Neural progenitor cell (in vitro differentiated cells): Measurements from ENCODE around the gene SLC4A4. TPM values are rescaled to one million over a fixed set of nuclear protein-coding genes. Genes with fewer than 3 reads are reported as not detected.

Experiments used
- DNase-seq: peaks from one replicate; pipeline ENCODE4 v3.0.0-alpha.2; 2016; ENCODE audit warnings: low spot score
- H2AFZ ChIP-seq: fragments of 200-600 bp; sonication (generic); replicated peaks from 2 replicates; pipeline ENCODE4 v1.6.1; 2016; ENCODE audit warnings: antibody characterized with exemption
- H3F3A ChIP-seq: fragments of 200-600 bp; sonication (generic); 2 replicates; pipeline ENCODE4 v1.6.1; 2016; ENCODE audit warnings: antibody characterized with exemption, low read depth
- H3K27ac ChIP-seq: fragments of 200-600 bp; sonication (generic); 2 replicates; pipeline ENCODE4 v1.5.1; 2016; ENCODE audit warnings: mild to moderate bottlenecking
- H3K27me3 ChIP-seq: fragments of 200-600 bp; sonication (generic); 2 replicates; pipeline ENCODE4 v1.6.1; 2016; ENCODE audit warnings: mild to moderate bottlenecking, moderate library complexity
- H3K36me3 ChIP-seq: fragments of 200-600 bp; sonication (generic); 2 replicates; pipeline ENCODE4 v1.5.1; 2016
- H3K4me1 ChIP-seq: fragments of 200-600 bp; sonication (generic); 2 replicates; pipeline ENCODE4 v1.6.1; 2016; ENCODE audit warnings: mixed run types
- H3K4me2 ChIP-seq: fragments of 200-600 bp; sonication (generic); 2 replicates; pipeline ENCODE4 v1.6.1; 2016
- H3K4me3 ChIP-seq: fragments of 200-600 bp; sonication (generic); 2 replicates; pipeline ENCODE4 v1.5.1; 2016
- H3K79me2 ChIP-seq: fragments of 200-600 bp; sonication (generic); 2 replicates; pipeline ENCODE4 v1.6.1; 2016; ENCODE audit warnings: low read depth
- H3K9ac ChIP-seq: fragments of 200-600 bp; sonication (generic); 2 replicates; pipeline ENCODE4 v1.6.1; 2016
- H3K9me3 ChIP-seq: fragments of 200-600 bp; sonication (generic); 2 replicates; pipeline ENCODE4 v1.5.1; 2016; ENCODE audit warnings: low read depth
- H4K20me1 ChIP-seq: fragments of 200-600 bp; sonication (generic); 2 replicates; pipeline ENCODE4 v1.6.1; 2016; ENCODE audit warnings: low read depth
- H3K27ac Mint-ChIP-seq: 3 replicates; pipeline ENCODE4 v1.8.0; 2021; ENCODE audit warnings: mixed read lengths
- H3K27me3 Mint-ChIP-seq: 2 replicates; pipeline ENCODE4 v1.8.0; 2022; ENCODE audit warnings: low read depth, mild to moderate bottlenecking, inconsistent platforms, moderate library complexity, mixed read lengths; ENCODE audit not compliant: insufficient read depth
- H3K36me3 Mint-ChIP-seq: 3 replicates; pipeline ENCODE4 v1.8.0; 2021; ENCODE audit warnings: mixed read lengths
- H3K4me1 Mint-ChIP-seq: 3 replicates; pipeline ENCODE4 v1.8.0; 2021; ENCODE audit warnings: mixed read lengths
- H3K4me3 Mint-ChIP-seq: 3 replicates; pipeline ENCODE4 v1.8.0; 2021; ENCODE audit warnings: mild to moderate bottlenecking, moderate library complexity, mixed read lengths
- H3K9me3 Mint-ChIP-seq: 3 replicates; pipeline ENCODE4 v1.8.0; 2020; ENCODE audit warnings: mixed read lengths
- EZH2 ChIP-seq: fragments of 200-600 bp; sonication (generic); IDR thresholded peaks from 2 replicates; pipeline ENCODE4 v1.6.1; 2017; ENCODE audit warnings: antibody characterized with exemption, mild to moderate bottlenecking, moderate library complexity
- EZH2phosphoT487 ChIP-seq: fragments of 200-600 bp; sonication (generic); IDR thresholded peaks from 2 replicates; pipeline ENCODE4 v1.6.1; 2017; ENCODE audit warnings: antibody characterized with exemption
- total RNA-seq: library from RNA; depleted of rRNA; stranded (reverse); fragments of >200 nt; gene quantifications from 2 replicates; pipeline ENCODE4 v1.2.3, GENCODE V29; 2015; ENCODE audit warnings: low replicate concordance
- TF ChIP-seq, protein P1 (sequence below): fragments of 200-600 bp; sonication (generic); IDR thresholded peaks from 2 replicates; pipeline ENCODE4 v1.5.1; 2017; ENCODE audit warnings: antibody characterized with exemption, mild to moderate bottlenecking

The SLC4A4 gene
- total RNA-seq, 1 donor from 2014 or later: not detected

DNA sequence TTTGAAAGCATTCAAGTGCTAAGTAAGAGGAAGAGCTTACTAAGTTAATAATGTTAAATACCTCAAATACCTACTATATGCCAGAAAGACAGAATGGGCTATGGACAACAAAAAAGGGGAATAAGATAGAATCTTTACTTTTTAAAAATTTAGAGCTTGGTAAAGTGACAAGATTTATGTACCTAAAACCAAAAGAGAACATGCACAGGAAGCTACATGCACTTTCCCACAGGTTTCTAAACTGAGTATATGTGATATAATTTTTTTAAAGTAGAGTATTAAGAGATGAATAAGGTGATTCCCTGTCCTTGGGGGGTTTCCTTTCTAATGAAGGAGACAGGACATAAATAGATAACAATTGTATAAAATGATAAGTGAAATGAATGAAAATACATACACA, 30.7 kb downstream of the SLC4A4 start:
- Mint-ChIP-seq H3K27ac (no peak overlapping the region), H3K4me3 (no peak overlapping the region), H3K27me3 (no peaks in the 10 kb centered on the region), H3K9me3 (no peaks in the 10 kb centered on the region), H3K4me1 (no peaks in the 10 kb centered on the region), H3K36me3 (no peaks in the 10 kb centered on the region)
- Histone ChIP-seq H3K4me2 (no peak overlapping the region), H3K4me3 (no peak overlapping the region), H3K9me3 (no peaks in the 10 kb centered on the region), H3K4me1 (no peaks in the 10 kb centered on the region), H3K9ac (no peak overlapping the region), H4K20me1 (no peaks in the 10 kb centered on the region), H3K36me3 (no peaks in the 10 kb centered on the region), H2AFZ (no peak overlapping the region), H3K79me2 (no peaks in the 10 kb centered on the region), H3K27me3 (no peaks in the 10 kb centered on the region), H3K27ac (no peak overlapping the region), H3F3A (no peaks in the 10 kb centered on the region)
- no peak for TF ChIP-seq EZH2phosphoT487
- TF ChIP-seq, protein P1, sequence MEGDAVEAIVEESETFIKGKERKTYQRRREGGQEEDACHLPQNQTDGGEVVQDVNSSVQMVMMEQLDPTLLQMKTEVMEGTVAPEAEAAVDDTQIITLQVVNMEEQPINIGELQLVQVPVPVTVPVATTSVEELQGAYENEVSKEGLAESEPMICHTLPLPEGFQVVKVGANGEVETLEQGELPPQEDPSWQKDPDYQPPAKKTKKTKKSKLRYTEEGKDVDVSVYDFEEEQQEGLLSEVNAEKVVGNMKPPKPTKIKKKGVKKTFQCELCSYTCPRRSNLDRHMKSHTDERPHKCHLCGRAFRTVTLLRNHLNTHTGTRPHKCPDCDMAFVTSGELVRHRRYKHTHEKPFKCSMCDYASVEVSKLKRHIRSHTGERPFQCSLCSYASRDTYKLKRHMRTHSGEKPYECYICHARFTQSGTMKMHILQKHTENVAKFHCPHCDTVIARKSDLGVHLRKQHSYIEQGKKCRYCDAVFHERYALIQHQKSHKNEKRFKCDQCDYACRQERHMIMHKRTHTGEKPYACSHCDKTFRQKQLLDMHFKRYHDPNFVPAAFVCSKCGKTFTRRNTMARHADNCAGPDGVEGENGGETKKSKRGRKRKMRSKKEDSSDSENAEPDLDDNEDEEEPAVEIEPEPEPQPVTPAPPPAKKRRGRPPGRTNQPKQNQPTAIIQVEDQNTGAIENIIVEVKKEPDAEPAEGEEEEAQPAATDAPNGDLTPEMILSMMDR: no peak
- no peak for TF ChIP-seq EZH2
- DNase-seq: no peak

GRCh38 chr4:71375494-71375893, 36.7 kb downstream of the SLC4A4 start:
- no peaks in the 10 kb centered on the region for H3K27me3 Mint-ChIP-seq
- Histone ChIP-seq H3K4me3 (no peak overlapping the region), H2AFZ (no peak overlapping the region), H3K4me2 (no peak overlapping the region), H3K4me1 (no peaks in the 10 kb centered on the region), H3K9me3 (no peaks in the 10 kb centered on the region), H3K27ac (no peak overlapping the region), H3F3A (no peaks in the 10 kb centered on the region), H3K27me3 (no peaks in the 10 kb centered on the region), H3K36me3 (no peaks in the 10 kb centered on the region), H3K9ac (no peak overlapping the region), H4K20me1 (no peaks in the 10 kb centered on the region), H3K79me2 (no peaks in the 10 kb centered on the region)
- TF ChIP-seq EZH2: no peak
- no peak for TF ChIP-seq EZH2phosphoT487
- TF ChIP-seq, protein P1: no peak
- no peak overlapping the region for H3K4me3 Mint-ChIP-seq
- H3K36me3 Mint-ChIP-seq: no peaks in the 10 kb centered on the region
- no peak overlapping the region for H3K27ac Mint-ChIP-seq
- no peaks in the 10 kb centered on the region for H3K9me3 Mint-ChIP-seq
- DNase-seq: no peak
- H3K4me1 Mint-ChIP-seq: no peaks in the 10 kb centered on the region

- no peak for DNase-seq
- Mint-ChIP-seq H3K27ac (no peak overlapping the region), H3K4me1 (no peaks in the 10 kb centered on the region), H3K36me3 (no peaks in the 10 kb centered on the region), H3K9me3 (no peaks in the 10 kb centered on the region), H3K27me3 (no peaks in the 10 kb centered on the region), H3K4me3 (no peak overlapping the region)
- no peaks in the 10 kb centered on the region for H3K9me3 ChIP-seq
- no peaks in the 10 kb centered on the region for H3F3A ChIP-seq
- no peak overlapping the region for H3K4me2 ChIP-seq
- no peaks in the 10 kb centered on the region for H4K20me1 ChIP-seq
- H3K4me1 ChIP-seq: no peaks in the 10 kb centered on the region
- H3K4me3 ChIP-seq: no peak overlapping the region
- H3K9ac ChIP-seq: no peak overlapping the region
- no peak overlapping the region for H3K27ac ChIP-seq
- TF ChIP-seq EZH2phosphoT487 (no peak), EZH2 (no peak)
- TF ChIP-seq, protein P1: no peak
- no peaks in the 10 kb centered on the region for H3K36me3 ChIP-seq
- no peak overlapping the region for H2AFZ ChIP-seq
- H3K27me3 ChIP-seq: no peaks in the 10 kb centered on the region
- H3K79me2 ChIP-seq: no peaks in the 10 kb centered on the region
Measured at GRCh38 chr4:71377561-71377960, 38.7 kb downstream of the SLC4A4 start.
